HK-2 (cell line): ENCODE data around the gene KYNU.
"Not testable (repeated sequence)": the region's sequence is repeated elsewhere in the genome, so short reads cannot be mapped to it uniquely, and the experiment has no call there.

Source experiments
- DNase-seq: peaks from one replicate; pipeline ENCODE4 v3.0.0-alpha.2; 2018; ENCODE audit not compliant: unreplicated experiment

Gene KYNU

DNA sequence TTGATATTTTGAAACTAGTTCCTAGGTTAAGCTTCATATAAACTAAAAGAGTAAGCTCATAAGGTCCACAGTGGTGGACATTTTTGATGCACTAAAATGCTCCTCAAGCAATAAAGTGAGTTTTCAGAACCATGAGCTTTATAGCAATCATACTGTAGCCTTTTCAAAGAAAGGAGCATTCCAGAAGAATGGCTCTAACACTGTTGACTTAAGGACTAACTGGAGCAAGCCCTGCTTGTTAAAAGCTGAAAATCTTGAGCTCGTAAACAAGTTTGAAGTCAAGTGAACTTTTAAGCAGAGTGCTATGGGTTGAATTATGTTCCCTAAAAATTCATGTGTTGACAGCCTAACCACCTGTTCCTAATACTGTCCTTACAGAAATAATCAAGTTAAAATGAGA is 38.0 kb downstream of the KYNU start:
- DNase-seq: no peak

DNA sequence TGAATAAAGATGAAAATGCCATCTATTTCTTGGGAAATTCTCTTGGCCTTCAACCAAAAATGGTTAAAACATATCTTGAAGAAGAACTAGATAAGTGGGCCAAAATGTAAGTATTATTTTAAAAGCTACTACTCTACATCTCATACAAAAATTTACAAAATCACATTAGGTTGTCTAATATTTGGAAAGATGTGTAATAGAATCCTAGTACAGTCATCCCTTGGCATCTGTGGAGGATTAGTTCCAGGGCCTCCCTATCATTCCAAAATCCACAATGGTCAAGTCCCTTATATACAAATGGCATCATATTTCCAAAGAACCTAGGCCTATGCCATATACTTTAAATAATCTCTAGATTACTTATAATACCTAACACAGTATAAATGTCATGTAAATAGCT is 41.2 kb downstream of the KYNU start:
- no peak for DNase-seq

DNA sequence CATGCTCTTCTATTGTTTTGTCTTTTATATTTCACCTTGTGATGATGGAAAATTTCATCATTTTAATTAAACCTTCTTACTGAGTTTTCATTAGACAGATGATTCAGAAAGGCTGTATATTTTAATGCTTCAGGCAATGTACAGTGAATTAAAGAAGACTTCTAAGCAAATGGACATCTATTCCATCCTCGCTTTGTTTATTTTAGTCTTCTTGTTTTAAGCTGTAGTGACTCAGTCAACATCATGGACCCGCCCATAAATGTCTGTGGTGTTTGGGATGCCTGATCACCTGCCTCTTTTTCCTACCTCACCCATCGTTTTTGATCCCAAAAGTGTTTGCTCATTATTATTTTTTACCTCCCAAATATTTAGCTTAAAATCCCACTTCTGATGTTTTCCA is 43.1 kb downstream of the KYNU start:
- DNase-seq: no peak

DNA sequence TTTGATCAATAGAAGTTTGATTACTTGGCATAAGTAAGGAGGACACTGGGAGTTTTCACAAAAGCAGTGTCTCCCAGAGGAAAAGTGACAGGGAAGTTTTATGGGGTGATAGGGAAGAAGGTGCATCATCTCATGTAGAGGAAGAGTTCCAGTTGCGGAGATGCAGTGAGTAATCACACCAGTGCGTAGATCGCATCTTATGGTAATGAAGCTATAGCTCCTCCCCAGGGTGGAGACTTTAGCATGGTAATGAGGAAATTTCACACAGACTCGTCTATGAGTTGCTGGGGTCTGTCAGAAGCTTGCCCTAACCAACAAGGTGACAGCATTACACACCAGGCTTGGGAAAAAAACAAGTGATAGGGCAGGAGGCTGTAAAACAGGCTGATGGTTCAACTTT is 49.0 kb downstream of the KYNU start:
- DNase-seq: no peak

DNA sequence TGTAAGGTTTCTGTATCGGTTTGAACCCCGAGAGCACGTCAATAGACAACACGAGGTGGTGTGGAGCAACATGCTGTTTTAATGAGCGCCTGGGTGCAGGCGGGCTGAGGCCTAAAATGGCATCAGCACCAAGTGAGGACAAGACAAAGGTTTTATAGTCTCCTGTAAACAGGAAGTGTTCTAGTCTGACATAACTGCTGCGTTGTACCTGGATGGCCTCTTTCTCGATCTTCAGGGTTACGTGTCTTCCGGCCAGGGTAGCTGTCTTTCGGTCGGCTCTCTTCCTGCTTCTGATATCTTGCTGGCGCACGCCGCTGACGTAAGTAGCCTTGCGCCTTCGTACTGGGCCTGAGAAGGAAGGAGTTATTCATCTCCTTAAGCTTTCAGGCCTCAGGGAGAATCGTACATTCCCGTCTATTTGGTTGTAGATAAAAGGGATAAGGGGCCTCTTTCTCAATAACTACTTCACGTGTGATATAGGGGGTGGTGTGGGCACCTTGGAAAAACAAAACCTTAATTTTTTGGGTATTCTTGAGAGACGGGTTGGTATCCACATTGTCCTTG is 53.5 kb downstream of the KYNU start:
- no peak for DNase-seq

DNA sequence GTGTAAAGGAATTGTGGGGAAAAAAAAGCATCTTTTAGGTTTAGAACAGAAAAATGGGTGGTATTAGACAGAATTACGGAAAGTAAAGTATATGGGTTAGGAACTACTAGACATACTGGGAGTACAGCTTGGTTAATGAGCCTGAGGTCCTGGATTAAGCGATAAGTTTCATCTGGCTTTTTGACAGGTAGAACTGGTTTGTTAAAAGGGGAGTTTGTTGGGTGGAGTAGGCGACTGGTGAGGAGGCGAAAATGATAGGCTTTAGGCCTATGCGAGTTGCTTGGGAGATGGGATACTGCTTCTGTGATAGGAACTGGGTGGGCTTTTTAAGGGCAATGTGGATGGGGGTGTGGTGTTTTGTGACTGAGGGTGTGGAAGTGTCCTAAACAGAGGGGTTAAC is 56.5 kb downstream of the KYNU start:
- no peak for DNase-seq

DNA sequence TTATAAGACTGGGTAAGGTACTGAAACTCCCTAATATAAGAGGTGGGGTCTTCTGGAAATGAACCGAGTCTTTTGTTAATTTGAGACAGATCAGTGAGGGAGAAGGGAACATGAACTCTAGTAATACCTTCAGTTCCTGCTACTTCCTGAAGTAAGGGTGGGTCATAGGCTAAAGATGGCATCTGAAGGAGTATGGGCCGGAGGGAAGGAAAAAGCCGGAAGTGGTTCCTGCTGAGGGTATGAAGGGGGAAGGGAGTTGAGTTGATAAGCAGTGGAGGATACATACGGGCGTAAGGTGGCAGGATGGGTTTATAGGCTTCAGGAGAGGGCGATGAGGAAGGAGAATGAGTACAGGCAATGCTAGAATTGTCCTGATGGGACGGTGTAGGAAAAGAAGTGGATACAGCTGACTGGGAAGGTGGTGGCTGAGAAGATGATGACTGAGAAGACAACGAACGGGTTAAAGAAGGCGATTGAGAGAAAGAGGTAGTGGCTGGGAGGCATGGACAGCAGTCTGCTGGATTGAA is 58.2 kb downstream of the KYNU start:
- no peak for DNase-seq

DNA sequence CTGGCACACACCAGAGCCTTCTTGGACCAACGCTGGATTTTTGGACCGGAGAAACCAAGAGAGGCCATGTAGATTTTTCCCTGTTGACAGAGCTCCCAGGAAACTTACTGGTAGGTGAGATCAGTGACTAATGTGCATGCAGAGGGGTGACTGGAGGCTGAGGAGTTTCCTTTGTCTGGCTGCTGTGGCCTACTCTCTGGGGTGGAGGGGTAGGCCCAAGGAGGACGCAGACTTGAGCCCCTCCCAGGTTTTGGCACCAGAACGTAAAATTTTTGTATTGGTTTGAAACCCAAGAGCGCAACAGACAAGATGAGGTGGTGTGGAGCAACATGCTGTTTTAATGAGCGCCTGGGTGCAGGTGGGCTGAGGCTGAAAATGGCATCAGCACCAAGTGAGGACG is 59.2 kb downstream of the KYNU start:
- DNase-seq: no peak

DNA sequence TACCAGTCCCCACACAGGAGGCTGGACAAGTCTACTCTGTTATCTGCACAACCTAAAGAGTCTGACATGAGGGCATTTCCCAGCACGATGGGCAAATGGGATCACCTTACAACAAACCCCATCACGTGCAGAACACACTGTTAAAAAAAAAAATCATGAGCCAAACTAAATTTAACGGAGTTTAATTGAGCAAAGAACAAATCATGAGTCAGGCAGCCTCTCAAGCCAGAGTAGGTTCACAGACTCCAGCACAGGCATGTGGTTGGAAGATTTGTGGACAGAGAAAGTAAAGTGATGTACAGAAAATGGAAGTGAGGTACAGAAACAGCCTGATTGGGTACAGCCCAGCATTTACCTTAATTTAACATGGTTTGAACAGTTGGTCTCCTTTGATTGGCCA is 59.9 kb downstream of the KYNU start:
- no peak for DNase-seq

DNA sequence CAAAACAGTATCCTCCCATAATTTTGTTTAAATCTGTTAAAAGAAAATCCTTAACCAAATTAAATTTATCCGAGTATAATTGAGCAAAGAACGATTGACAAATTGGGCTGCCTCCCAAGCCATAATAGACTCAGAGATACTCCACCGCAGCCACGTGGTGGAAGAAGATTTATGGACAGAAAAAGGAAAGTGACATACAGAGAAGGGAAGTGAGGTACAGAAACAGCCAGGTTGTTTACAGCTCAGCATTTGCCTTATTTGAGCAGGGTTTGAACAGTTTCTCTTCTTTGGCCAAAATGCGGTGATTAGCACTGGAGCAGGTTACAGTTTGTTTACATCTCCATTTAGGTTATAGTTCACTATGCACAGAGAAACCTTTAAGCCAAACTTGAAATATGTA is 60.8 kb downstream of the KYNU start:
- no peak for DNase-seq

DNA sequence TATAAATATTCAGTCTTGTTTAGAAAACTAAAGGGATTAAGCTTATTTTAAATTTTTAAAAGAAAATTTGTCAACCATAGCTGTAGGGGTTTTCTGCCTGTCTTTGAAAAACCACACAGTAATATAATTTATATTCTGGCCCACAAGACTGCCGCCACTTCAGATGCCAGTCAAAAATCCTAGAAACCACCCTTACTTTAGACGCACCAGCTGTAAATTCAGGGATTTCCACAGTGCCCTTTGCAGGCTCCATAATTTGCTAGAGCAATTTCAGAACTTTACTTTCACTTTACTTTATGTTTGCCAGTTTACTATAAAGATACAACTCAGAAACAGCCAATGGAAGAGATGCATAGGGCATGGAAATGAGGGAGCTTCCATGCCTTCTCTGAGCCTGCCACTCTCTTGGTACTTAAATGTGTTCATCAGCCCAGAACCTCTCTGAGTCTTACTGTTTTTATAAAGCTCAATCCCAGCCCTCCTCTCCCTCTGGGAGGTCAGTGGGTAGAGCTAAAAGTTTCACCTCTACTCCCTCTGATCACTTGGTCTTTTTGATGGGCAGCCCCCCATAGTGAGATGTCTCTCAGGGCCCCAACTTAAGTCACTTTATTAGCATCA is 63.3 kb downstream of the KYNU start:
- no peak for DNase-seq

DNA sequence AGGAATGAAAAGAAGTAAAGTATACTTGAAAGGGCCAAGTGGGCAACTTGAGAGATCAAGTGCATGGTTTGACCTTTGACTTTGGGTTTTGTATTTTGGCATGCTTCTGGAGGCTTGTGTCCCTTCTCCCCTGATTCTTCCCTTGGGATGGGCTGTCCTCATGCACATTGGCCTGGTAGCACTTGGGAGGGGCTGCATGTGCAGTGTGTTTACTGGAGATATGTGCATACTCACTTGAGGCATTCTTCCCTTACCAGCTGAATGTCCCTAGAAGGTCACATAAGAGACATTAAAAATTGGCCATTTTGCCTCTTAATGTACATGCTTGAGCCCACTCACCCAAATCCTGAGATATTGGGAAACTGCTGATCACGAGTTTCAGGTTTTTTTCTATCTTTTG is 65.2 kb downstream of the KYNU start:
- DNase-seq: no peak

DNA sequence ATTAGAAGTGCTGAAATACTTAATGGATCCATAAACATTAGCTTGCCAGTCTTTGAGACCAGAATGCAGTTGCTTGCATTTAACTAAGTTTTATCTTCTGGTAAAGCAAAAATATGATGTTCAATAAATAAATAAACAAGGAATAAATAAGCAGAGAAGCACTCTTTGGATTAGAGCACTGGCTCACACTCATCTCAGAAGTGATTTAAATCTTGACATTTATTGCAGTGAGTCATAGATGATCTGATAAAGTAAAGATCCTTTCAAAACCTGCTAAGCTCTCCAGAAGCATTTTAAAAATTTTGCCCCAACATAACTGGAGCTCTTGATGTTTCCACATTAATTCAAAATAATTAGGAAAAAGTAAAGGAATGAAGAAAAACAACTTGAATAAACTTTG is 66.8 kb downstream of the KYNU start:
- DNase-seq: no peak

DNA sequence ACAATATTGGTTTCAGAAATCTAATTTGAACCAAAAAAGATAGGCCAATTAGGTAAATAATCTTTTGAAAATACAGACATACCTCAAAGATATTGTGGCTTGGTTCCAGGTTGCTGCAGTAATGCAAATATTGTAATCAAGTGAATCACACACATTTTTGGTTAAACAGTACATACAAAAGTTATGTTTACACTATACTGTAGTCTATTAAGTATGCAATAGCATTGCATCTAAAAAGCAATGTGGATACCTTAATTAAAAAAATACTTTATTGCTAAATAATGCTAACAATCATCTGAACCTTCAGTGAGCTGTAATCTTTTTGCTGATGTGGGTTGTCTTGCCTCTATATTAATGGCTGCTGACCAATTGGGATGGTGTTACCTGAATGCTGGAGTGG is 67.3 kb downstream of the KYNU start:
- no peak for DNase-seq

DNA sequence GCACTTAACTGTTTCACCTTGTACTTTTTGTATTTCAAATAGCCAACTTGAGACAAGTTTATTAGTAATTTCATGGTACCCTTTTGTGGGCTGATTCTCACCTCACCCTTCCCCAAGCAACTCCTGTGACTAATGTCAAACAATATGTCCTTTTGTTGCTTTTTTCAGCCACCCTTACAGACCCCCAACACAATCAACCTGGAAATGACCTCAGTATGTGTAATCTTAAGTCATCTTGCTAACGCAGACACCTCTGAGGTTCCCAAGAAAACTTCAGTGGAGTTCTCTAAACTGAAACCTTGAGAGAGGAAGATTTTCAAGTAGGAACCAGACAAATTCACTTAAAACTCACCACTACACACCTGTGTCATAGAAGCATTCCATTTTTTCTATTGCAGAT is 69.5 kb downstream of the KYNU start:
- no peak for DNase-seq

DNA sequence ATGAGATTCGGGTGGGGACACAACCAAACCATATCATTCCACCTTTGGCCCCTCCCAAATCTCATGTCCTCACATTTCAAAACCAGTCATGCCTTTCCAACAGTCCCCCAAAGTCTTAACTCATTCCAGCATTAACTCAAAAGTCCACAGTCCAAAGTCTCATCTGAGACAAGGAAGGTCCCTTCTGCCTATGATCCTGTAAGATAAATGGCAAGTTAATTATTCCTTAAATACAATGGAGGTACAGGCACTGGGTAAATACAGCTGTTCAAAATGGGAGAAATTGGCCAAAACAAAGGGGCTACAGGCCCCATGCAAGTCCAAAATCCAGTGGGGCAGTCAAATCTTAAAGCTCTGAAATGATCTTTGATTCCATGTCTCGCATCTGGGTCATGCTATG is 71.3 kb downstream of the KYNU start:
- not testable (repeated sequence) for DNase-seq

DNA sequence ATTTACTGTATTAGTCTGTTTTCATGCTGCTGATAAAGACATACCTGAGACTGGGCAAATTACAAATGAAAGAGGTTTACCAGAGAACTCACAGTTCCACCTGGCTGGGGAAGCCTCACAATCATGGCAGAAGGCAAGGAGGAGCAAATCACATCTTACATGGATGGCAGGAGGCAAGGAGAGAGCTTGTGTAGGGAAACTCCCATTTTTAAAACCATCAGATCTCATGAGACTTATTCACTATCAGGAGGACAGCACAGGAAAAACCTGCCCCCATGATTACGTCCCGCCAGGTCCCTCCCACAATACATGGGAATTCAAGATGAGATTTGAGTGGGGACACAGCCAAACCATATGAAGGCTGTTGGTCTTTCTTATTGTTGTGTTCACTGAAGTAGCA is 72.9 kb downstream of the KYNU start:
- not testable (repeated sequence) for DNase-seq

DNA sequence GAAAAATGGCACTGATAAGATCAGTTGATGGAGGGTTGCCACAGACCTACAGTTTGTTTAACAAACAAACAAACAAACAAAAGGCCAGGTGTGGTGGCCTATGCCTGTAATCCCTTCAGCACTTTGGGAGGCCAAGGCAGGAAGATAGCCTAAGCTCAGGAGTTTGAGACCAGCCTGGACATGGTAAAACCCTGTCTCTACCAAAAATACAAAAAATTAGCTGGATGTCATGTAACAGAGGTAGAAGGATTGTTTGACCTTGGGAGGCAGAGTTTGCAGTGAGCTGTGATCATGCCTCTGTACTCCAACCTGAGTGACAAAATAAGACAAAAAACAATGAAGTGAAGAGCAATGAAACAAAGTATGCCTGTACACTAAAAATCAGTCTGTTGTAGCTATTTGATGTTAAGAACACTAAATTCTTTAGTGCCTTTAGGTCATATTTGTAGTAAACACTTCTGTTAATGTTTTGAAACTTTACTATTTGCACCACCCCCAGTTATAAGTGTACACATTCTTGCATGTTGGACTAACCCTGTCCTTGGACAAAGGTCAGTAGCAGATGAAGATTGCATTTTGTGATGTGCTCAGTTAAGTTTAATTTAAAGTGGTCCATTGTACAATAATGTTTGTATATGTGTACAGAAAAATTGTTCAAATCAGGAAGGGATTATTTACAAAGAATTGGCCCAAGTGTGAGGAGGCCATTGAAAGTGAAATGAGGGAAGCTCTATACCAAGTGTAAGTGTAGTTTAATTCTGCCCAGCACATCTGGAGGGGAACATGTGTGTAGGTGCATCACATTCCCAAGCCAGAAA is 73.9 kb downstream of the KYNU start:
- no peak for DNase-seq

DNA sequence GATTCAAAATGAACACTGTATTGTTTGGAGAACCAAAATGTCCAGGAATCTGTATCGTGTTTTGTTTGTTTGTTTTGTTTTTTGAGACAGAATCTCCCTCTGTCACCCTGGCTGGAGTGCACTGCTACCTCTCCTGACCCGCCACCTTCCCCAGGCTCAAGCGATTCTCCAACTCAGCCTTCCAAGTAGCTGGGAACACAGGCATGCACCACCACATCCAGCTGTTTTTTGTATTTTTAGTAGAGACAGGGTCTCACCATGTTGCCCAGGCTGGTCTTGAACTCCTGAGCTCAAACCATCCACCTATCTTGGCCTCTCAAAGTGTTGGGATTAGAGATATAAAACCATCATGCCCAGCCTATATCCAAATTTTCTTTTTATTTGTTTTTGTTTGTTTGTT is 74.6 kb downstream of the KYNU start:
- DNase-seq: no peak

DNA sequence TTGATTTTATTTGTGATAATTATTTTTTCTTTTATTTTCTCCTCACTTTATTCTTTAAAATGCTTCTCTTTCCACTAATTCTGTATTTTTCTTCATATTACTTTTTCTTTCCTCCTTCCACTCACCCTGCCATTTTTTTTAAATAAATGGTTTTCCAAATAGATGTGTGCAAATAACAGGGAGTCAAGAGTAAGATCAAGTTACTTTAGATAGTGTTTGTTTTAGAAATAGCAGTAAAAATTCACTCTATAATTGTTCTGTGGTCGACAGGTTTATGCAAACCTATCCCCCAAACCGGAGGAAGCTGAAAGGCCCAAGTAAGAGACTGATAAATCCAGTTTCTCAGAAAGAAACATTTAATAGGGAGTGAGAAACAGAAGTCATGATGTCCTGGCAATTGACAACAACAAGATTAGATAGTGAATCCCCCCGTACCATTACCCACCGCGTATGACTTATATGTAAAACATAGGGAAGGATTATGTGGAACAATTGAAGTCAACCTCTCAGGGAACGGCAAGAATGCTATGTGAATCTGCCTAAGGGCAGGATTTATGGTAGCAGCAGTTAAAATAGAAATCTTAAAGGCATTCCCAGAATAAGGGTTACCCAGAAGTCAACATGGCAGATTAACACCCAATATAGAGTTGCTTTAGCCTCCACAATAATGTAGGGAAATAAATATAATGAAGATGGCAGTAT is 75.5 kb downstream of the KYNU start:
- no peak for DNase-seq

DNA sequence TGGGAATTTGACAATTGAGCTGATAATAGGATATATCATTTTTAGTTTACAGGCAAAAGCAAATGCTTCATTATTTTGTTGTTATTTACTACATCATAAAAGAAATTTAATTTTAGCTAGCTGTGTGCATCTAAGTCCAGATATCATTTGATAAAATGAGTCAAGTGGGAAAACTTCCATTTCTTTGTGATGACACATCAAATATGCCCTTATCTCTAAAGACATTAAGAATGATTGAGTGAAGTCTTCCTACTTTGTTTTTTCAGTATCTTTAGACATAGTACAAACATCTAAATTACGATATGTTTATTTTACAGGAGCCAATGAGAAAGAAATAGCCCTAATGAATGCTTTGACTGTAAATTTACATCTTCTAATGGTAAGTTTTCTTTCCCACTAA is 77.0 kb downstream of the KYNU start:
- DNase-seq: no peak

DNA sequence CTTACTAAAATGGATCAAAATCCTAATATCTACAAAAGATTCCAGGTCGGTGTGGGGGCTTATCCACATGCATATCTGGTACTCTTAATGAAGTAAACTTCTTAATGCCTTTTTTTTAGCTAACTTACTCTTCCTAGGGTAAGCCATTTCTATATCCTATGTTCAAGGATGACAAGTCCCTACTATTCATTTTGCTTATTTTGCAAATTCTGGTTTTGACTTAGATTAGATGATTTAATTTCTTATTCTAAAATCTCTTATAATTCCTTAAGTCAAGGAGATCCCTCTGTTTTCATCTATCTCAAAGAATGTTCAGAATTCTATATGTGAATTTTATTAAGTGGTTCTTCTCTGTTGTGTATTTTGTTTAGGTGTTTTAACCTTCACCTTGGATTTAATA is 79.7 kb downstream of the KYNU start:
- no peak for DNase-seq

DNA sequence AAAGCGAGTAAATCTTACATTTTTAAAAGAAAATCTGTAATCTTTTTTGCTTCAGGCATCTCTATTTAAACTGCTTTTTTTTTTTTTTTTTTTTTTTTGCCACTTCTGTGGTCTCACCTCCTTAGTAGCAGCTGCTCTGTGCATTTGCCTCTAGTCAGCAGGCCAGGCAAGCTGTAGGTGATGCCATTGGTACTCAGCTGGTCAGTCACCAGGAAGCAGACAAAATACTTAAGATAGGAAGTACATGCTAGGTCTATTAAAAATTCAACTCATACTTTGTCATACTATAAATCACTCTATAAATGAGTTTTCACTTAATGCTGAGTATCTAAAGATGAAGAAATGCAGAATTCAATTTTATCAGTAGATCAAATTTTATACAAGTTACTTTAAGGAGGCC is 83.7 kb downstream of the KYNU start:
- no peak for DNase-seq
